K562 (cell line): Measurements from ENCODE around the gene COPS4. TPM values are rescaled to one million over a fixed set of nuclear protein-coding genes. Genes with fewer than 3 reads are reported as not detected.

Source experiments
- CAMTA2 ChIP-seq: fragments of 250-450 bp; sonication (Bioruptor Pico); conservative IDR thresholded peaks from 2 replicates; pipeline ENCODE4 v1.5.1; 2022
- CBX1 ChIP-seq: sonication (generic); IDR thresholded peaks from 2 replicates; pipeline ENCODE4 v1.6.1; 2016; ENCODE audit warnings: antibody characterized with exemption, low read depth, mild to moderate bottlenecking
- FOXM1 ChIP-seq, 2 experiments: fragments of 450-650 bp in 1 of 2; sonication (generic) in 1 of 2; formaldehyde crosslinking in 1 of 2; IDR thresholded peaks; 2 replicates each; pipeline versions ENCODE4 v1.6.1 to v1.9.0; 2017 to 2022; ENCODE audit warnings: low read depth in 2 of 2, mild to moderate bottlenecking in 2 of 2, missing genetic modification reagents in 1 of 2, moderate library complexity in 1 of 2
- GTF2A2 ChIP-seq: IDR thresholded peaks from 2 replicates; pipeline ENCODE4 v1.6.1; 2016; ENCODE audit warnings: mild to moderate bottlenecking, missing genetic modification characterization, missing compliant biosample characterization
- HMBOX1 ChIP-seq: sonication (generic); IDR thresholded peaks from 2 replicates; pipeline ENCODE4 v1.6.1; 2016
- HMG20A ChIP-seq: fragments of 450-650 bp; formaldehyde crosslinking; conservative IDR thresholded peaks from 2 replicates; pipeline ENCODE4 v1.4.0; 2020; ENCODE audit warnings: mild to moderate bottlenecking, mixed read lengths
- MAFG ChIP-seq: fragments of 450-650 bp; conservative IDR thresholded peaks from 2 replicates; pipeline ENCODE4 v1.6.1; 2016; ENCODE audit warnings: missing genetic modification characterization, missing compliant biosample characterization
- MLLT1 ChIP-seq, 2 experiments: fragments of 450-650 bp; IDR thresholded peaks; 2 replicates each; pipeline ENCODE4 v1.6.1; 2016
- RBM17 ChIP-seq: fragments of 200-400 bp; formaldehyde crosslinking; IDR thresholded peaks from 2 replicates; pipeline ENCODE4 v1.6.1; 2017; ENCODE audit warnings: low read depth, mild to moderate bottlenecking, low read length, borderline replicate concordance
- SREBF1 ChIP-seq: fragments of 150-350 bp; IDR thresholded peaks from 2 replicates; pipeline ENCODE4 v1.6.1; 2014; ENCODE audit warnings: antibody characterized with exemption, low read depth, low read length, borderline replicate concordance
- ZNF274 ChIP-seq: IDR thresholded peaks from 2 replicates; pipeline ENCODE4 v1.6.1; 2011; ENCODE audit warnings: low read depth, mild to moderate bottlenecking, low read length, moderate library complexity, borderline replicate concordance
- ZNF398 ChIP-seq: fragments of 250-450 bp; sonication (Bioruptor Pico); IDR thresholded peaks from 2 replicates; pipeline ENCODE4 v1.8.0; 2021; ENCODE audit warnings: moderate library complexity, mild to moderate bottlenecking, inconsistent platforms
- ZNF609 ChIP-seq: sonication (generic); formaldehyde crosslinking; IDR thresholded peaks from 2 replicates; pipeline ENCODE4 v1.8.1; 2023; ENCODE audit warnings: missing genetic modification reagents, mild to moderate bottlenecking, borderline replicate concordance
- ZNF639 ChIP-seq, 2 experiments: fragments of 200-800 bp in 1 of 2; sonication (Bioruptor generic) in 1 of 2; sonication (generic) in 1 of 2; formaldehyde crosslinking in 1 of 2; IDR thresholded peaks in 1 of 2; conservative IDR thresholded peaks in 1 of 2; 2 replicates each; pipeline versions ENCODE4 v1.5.0 to v1.6.1; 2016 to 2020; ENCODE audit warnings: missing compliant biosample characterization in 1 of 2, missing genetic modification characterization in 1 of 2, missing genetic modification reagents in 1 of 2
- polyA plus RNA-seq, 8 experiments: library from polyadenylated mRNA; depleted of rRNA in 4 of 8; stranded (reverse) in 5 of 8; unstranded in 3 of 8; fragments of >200 nt; fragmentation: Nextera tagmentation in 2 of 8; fragmentation: Illumina TruSeq in 1 of 8; extraction: Ambion mirVana in 2 of 8; extraction: Trizol in 1 of 8; gene quantifications; 2 replicates each; pipeline versions ENCODE4 v1.2.1 to v1.2.3, GENCODE V29; 2011 to 2014; ENCODE audit warnings: inconsistent platforms in 1 of 8, missing spikeins in 1 of 8
- total RNA-seq, 7 experiments: library from RNA; depleted of rRNA in 6 of 7; stranded (reverse); fragments of >200 nt in 6 of 7; fragmentation: Illumina TruSeq in 2 of 7; extraction: Trizol in 2 of 7; gene quantifications; 2 replicates each; pipeline versions ENCODE4 v1.2.1 to v1.2.3, GENCODE V29; 2011 to 2021; ENCODE audit warnings: low replicate concordance in 1 of 7

COPS4 gene
- total and polyA plus RNA-seq, 9 of the 15 experiments (the other 6 are each of a cell fraction or from before 2014, with no cell fraction given): 44.7 to 180 (median 70.9) TPM

- TF ChIP-seq HMBOX1 (peak; percentile 55; the same call in 1 of the 2 replicates), CBX1 (no peak), CAMTA2 (CRISPR knock-in tag) (no peak), ZNF398 (CRISPR knock-in tag) (no peak), MAFG (tag) (no peak), FOXM1 (IDR thresholded peaks at IDR 0.05; ENCODE audit: low read depth) (peak; percentile 96), FOXM1 (CRISPR knock-in tag; IDR thresholded peaks at IDR 0.05; ENCODE audit: low read depth) (no peak), ZNF274 (no peak), GTF2A2 (tag) (peak; percentile 73), RBM17 (no peak), MLLT1 (IDR thresholded peaks at IDR 0.05) (peak in 1 of 2 experiments; percentile 100), SREBF1 (no peak), ZNF639 (CRISPR knock-in tag; conservative IDR thresholded peaks at IDR 0.05 in 1 of 2, IDR thresholded peaks at IDR 0.05 in 1 of 2) (peak in 1 of 2 experiments; percentile 85; a peak in 2 of 4 replicates), HMG20A (CRISPR knock-in tag) (no peak), ZNF609 (CRISPR knock-in tag) (no peak)
These were observed at the start of gene COPS4 (continued) for GRCh38 chr4:83034630-83035494.
